ENCODE results near the gene PDE6G.

Gene PDE6G

GRCh38 chr17:81686614-81687013 lies 30.3 kb upstream of the PDE6G start:
- no peak for TF ChIP-seq CTCF (IDR thresholded peaks at IDR 0.05; ENCODE audit: low read depth, low read length)

GRCh38 chr17:81685108-81685507 lies 28.8 kb upstream of the PDE6G start:
- no peak for TF ChIP-seq CTCF (IDR thresholded peaks at IDR 0.05; ENCODE audit: low read depth, low read length)
- peak overlapping the region; percentile 96 for H3K4me3 ChIP-seq (ENCODE audit: low read depth, low read length)

More at GRCh38 chr17:81686614-81687013, 30.3 kb upstream of the PDE6G start:
- H3K4me3 ChIP-seq (ENCODE audit: low read depth, low read length) = no peak overlapping the region

GRCh38 chr17:81684442-81684911 lies 28.1 kb upstream of the PDE6G start:
- no peak for TF ChIP-seq CTCF (IDR thresholded peaks at IDR 0.05; ENCODE audit: low read depth, low read length)

GRCh38 chr17:81683584-81684441 lies 27.5 kb upstream of the PDE6G start, which contains the start of the genes ARL16 and HGS:
ARL16 (minus strand) TSS chr17:81683797; CDS start chr17:81683753, 44 bp downstream.
HGS (plus strand) TSS chr17:81684011; CDS start chr17:81684067, 56 bp downstream.
- TF ChIP-seq CTCF (IDR thresholded peaks at IDR 0.05; ENCODE audit: low read depth, low read length) = no peak
- H3K4me3 ChIP-seq (ENCODE audit: low read depth, low read length) = peak within 1 kb of the TSS; percentile 96

More at GRCh38 chr17:81684442-81684911, 28.1 kb upstream of the PDE6G start:
- peak overlapping the region; percentile 96 for H3K4me3 ChIP-seq (ENCODE audit: low read depth, low read length)

- peak overlapping the region; percentile 96 for H3K4me3 ChIP-seq (ENCODE audit: low read depth, low read length)
- TF ChIP-seq CTCF (IDR thresholded peaks at IDR 0.05; ENCODE audit: low read depth, low read length) = no peak
These were observed 26.9 kb upstream of the PDE6G start for GRCh38 chr17:81683208-81683583.

GRCh38 chr17:81682565-81683207 lies 26.3 kb upstream of the PDE6G start:
- TF ChIP-seq CTCF (IDR thresholded peaks at IDR 0.05; ENCODE audit: low read depth, low read length) = no peak
- peak overlapping the region; percentile 96 for H3K4me3 ChIP-seq (ENCODE audit: low read depth, low read length)

- TF ChIP-seq CTCF (IDR thresholded peaks at IDR 0.05; ENCODE audit: low read depth, low read length) = no peak
- no peak overlapping the region for H3K4me3 ChIP-seq (ENCODE audit: low read depth, low read length)
These were observed 25.3 kb upstream of the PDE6G start for GRCh38 chr17:81681672-81682071.

Measured in WI38 (cell line).